Fibroblast of skin of abdomen (primary cell): ENCODE results near the gene PITPNM1.
"Not testable (repeated sequence)": the region's sequence is repeated elsewhere in the genome, so short reads cannot be mapped to it uniquely, and the experiment has no call there.

Experiments
- DNase-seq: peaks from one replicate; pipeline ENCODE4 v3.0.0-alpha.2; 2013

The PITPNM1 gene

DNA sequence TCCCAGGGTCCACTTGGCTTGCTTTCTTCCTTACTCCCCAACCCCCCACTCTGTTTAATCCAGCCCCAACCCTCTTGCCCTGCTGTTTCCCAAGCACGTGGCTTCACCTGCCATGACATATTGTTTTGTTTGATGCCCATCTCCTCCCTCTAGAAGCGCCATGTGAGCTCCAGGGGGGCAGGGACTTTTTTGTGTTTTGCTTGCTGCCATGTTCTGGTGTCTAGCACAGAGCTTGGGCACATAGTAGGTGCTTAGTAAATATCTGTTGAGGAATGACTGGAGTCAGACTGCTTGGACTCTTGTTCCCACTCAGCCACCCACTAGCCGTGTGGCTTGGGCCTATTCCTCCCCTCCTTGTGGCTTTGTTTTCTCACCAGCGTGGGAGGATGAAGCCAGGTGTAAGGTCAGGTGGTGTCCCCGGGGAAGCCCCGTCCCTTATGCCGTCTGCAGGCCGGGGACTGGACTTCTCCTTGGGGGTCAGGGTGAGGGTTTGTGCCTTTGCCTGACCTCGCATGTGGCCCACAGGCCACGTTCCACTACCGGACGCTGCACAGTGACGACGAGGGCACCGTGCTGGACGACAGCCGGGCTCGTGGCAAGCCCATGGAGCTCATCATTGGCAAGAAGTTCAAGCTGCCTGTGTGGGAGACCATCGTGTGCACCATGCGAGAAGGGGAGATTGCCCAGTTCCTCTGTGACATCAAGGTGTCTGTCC lies 18.5 kb downstream of the PITPNM1 start:
- DNase-seq = no peak

DNA sequence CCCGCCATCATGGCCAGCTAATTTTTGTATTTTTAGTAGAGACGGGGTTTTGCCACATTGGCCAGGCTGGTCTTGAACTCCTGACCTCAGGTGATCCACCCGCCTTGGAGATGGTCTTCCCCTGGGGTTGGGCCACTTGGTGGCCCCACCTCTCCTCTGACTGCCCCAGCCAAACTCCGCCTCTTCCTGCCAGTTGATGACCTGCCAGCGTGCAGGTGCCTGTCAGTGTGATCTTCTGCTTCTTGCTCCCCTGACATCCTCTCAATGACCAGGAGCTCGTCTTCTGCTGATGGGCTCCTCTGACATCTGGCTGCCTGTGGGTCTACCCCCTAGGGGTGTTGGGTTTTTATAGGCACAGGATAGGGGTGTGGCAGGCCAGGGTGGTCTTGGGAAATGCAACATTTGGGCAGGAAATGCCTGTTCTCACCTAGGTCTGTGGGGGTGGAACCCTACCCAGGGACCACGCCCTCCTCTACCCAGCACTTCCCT lies 19.2 kb downstream of the PITPNM1 start:
- DNase-seq = not testable (repeated sequence)

DNA sequence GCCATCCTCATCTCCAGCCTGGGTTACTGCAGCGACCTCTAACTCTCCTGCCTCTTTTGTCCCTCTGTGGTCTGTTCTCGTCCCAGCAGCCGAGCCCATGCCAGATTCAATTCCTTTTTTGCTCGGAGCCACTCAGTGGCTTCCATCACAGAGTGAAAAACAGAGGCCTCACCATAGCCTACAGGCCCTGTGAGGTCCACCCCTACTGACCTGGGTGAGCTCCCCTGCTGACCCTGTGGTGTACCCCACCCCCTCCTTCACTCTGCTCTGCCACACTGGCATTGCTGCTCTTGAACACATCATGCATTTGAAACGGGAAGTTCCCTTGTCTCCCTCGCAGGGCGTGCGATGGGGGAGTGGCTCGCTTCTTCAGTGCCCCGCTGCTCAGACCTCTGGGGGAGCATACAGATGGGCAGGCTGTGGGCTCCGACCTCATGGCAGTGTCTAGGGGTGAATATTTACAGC lies 20.3 kb downstream of the PITPNM1 start:
- DNase-seq = no peak

DNA sequence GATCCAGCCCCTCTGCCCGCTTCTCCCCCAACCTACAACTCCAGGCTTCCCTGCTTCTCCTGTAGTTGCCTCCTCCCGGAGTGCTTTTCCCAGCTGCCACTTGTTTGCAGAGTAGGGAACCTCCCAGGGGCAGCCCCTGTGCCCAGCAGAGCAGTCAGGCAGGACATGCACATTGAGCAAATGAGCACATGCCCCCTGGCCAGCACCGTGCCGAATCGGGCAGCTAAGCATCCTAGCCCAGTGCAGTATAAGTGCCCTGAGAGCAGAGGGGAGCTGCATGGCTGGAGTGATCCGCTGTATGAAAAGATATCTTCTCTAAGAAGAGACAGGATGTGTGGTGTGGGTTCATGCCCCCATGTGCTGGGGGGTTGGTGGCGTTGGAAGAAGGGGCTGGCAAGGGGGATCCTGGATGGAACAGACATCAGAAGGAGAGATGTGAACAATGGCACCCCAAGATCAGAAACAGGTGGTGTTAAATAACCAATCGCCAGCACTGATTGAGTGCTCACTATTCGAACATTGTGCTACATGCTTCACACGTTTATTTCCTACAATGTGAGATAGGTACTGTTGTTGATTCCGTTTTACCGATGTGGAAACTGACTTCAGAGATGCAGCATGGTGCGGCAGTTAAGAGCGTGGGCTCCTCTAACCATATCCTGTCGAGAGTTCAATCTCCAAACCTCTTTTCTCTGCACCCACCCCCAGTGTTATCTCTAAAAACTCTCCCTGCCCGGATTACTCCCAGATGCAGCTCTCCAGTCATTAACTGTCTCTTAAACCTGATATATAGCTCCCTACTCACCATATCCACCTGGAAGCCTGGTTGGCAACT lies 21.1 kb downstream of the PITPNM1 start:
- DNase-seq = no peak

DNA sequence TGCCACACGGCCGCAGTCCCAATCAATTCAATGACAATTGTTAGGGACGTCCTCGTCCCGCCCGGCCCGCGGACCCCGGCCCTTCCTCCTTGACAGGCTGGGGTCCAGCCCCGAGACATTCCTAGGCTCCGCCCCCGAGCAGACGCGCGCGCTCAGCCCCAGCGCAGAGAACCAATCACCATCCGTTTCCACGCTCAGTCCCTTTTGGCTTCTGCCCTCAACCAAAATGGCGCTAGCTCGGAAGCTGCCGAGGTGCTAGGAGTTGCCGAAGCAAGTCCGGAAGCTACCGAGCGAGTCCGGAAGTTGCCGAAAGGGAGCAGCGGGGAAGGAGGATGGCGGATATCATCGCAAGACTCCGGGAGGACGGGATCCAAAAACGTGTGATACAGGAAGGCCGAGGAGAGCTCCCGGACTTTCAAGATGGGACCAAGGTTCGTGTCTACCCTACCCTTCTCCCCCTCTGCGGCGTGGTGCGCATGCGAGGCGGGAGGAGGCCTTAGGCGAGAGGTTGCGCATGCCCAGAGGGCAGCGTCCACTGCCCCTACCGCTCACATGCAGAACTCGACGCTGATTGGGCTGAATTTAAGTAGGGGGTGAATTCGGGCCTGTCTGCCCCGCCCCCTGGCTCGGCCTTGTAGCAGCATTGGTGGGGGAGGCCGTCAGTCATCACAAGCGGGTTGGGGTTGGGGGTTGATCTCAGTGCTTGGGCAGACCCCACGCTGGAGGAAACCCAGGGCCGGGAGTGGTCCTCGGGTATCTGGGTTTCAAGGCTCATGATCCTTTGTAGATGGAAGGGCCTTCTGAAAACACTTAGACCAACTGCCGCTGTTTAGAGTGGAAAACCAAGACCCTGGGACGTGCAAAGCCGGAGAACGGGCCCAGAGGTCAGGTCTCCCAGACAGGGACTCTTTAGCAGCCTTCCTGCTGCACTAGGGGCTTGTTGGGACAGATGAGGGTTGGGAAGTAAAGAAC lies 22.1 kb downstream of the PITPNM1 start, which contains the start of gene AIP:
Gene AIP, plus strand, starts transcription at position 200 of the 972 bp plus-strand sequence. Its CDS starts 133 bp downstream, at position 333.
- DNase-seq = peak; percentile 98

DNA sequence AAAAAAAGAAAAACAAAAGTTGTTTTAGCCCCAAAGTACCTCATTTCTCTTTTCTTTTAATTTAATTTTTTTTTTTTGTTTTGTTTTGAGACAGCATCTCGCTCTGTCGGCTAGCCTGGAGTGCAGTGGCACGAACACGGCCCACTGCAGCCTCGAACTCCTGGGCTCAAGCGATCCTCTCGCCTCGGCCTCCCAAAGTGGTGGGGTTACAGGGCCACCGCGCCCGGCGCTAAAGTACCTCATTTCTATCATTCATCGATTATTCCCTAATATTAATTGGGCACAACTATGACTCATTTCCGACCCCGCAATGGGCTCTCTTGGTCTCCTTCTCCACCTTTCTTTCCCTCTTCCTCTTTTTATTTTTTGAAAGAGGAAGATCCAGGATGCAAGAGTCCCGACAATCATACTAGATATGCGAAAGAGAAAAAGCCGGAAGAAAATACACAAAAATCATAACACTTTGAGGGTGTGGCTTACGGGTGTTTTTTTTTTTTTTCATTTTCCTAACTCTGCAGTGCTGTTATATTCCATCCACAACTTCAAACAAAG lies 22.8 kb downstream of the PITPNM1 start:
- no peak for DNase-seq

DNA sequence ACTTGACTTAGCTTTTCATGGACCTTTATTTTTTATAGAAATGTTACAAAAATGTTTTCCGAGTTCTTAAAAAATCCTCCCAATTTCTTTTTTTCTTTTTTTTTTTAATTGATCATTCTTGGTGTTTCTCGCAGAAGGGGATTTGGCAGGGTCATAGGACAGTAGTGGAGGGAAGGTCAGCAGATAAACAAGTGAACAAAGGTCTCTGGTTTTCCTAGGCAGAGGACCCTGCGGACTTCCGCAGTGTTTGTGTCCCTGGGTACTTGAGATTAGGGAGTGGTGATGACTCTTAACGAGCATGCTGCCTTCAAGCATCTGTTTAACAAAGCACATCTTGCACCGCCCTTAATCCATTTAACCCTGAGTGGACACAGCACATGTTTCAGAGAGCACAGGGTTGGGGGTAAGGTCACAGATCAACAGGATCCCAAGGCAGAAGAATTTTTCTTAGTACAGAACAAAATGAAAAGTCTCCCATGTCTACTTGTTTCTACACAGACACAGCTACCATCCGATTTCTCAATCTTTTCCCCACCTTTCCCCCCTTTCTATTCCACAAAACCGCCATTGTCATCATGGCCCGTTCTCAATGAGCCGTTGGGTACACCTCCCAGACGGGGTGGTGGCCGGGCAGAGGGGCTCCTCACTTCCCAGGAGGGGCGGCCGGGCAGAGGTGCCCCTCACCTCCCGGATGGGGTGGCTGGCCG lies 27.7 kb downstream of the PITPNM1 start:
- not testable (repeated sequence) for DNase-seq

DNA sequence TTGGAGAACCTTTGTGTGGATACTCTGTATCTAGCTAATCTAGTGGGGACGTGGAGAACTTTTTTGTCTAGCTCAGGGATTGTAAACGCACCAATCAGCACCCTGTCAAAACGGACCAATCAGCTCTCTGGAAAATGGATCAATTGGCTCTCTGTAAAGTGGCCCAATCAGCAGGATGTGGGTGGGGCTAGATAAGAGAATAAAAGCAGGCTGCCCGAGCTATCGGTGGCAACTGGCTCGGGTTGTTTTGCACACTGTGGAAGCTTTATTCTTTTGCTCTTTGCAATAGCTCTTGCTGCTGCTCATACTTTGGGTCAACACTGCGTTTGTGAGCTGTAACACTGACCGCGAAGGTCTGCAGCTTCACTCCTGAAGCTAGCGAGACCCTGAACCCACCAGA lies 28.5 kb downstream of the PITPNM1 start:
- not testable (repeated sequence) for DNase-seq

DNA sequence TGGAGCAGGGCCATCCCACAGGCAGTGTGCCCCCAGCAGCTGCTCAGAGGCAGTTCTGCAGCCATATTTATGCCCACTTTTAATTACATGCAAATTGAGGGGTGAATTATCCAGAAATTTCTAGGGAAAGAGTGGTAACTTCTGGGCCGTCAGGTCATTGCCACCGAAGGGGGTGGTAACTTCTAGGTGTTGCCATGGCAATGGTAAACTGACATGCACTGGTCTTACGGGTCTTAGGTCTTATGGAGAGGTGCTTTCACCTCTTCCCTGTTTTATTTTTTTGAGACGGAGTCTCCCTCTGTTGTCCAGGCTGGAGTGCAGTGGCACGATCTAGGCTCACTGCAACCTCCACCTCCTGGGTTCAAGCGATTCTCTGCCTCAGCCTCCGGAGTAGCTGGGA lies 32.3 kb downstream of the PITPNM1 start:
- no peak for DNase-seq

DNA sequence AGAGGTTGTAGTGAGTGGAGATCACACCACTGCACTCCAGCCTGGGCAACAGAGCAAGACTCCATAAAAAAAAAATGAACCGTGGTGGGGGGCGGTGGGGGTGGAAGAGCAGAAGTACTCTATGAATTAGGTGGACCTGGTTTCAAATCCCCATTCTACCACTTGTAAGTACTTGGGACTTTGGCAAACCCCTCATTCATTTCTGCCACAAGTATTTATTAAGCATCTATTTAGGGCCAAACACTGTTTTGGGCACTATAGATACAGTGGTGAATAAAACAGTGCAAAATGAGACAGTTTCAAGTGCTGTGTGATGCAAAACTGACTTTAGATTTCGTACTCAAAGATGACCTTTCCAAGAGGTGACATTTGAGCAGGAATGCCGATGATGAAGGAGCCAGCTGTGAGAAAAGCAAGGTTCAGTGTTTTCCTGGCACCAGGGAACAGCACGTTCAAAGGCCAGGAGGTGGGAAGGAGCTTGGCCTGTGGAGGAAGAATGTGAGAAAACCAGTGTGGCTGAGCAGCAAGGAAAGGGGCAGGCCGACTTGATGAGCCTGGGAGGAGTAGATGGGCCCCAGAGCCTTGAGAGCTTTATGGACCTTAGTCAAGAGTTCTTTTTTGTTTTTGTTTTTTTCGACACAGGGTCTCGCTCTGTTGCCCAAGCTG lies 34.7 kb downstream of the PITPNM1 start:
- no peak for DNase-seq

DNA sequence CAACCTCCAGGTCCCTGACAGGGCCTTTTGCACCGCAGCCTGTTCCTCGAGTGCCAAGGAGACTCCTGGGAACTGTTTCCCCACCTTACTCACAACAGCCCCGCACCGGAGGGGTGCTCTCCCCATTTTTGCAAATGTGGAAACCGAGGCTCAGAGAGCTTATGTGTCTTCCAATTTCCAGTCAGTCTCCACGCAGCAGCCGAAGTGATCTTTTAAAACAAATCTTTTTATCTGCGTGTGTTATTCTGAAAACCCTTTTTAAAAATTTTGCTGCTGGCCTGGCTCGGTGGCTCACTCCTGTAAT lies 35.7 kb downstream of the PITPNM1 start:
- DNase-seq = no peak

DNA sequence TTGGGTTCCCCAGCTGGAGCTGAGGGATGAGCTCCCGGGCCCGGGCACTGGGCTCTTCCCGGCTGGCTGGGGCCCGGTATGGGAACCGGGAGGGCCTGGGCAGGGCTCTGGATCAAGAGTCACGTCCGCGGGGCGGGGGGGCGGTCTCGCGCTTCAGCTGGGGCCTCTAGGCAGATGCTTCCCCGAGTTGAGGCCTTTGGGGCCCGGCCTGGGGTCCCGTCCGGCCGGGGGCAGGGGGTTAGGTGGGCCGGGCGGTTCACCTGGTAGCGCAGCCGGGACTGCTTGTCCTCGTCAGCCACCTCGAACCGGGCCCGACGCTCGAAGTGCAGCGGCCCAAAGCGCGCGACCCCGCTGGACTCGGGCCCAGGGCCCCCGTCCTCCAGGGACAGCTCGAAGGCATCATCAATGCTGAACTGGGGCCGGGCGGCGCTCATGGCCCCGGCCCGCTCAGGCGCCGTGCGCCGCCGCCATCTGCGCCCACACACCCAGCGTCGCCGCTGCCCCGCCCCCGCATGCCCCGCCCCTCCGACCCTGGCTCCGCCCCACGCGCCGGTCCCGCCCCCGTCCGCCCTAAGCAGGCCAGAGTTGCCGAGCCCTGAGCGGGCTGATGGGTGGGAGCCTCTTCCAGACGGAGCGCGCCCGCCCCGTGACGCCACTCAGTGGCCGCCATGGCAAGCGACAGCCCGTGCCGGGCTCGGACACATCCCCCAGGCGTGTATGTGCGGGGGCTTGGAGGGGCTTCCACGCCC lies 36.2 kb downstream of the PITPNM1 start, which contains the start of gene TMEM134:
Gene TMEM134, minus strand, starts transcription at position 493 of the 749 bp plus-strand sequence. Its CDS starts 59 bp downstream, at position 434.
- DNase-seq = peak; percentile 93

DNA sequence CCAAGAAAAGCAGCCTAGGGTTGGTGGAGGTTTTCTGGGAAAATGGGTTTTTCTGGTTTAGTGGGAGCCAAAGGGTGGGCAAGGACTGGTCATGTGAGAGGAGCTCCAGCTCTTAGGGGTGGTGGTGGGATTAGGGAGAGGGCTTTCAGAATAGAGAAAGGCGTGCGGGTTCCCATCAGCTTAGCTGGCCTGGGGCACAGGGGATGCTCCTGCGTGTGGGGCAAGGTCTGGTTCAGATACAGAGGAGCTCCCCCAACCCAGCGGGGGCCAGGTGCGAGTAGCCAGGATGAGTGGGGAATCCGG lies 36.8 kb downstream of the PITPNM1 start:
- DNase-seq = no peak

DNA sequence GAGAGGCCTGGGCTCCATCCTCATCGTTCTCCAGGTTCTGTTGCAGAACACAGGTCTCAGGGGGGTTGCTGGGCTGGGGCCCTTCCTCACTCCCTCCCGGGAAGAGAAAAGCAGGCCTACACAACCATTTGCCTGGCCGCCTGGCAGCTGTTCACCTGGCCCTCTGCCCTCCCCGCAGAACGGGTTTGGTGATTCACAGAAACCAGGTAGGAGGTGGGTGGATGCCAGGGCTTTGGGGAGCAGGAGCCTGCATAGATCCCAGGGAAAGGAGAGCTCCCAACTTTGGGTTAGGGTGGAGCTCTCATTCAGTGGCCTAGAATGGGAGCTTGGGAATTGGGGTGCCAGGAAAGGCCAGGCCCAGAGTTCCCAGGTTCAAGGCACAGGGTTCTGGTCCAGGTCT lies 37.1 kb downstream of the PITPNM1 start:
- DNase-seq = no peak

DNA sequence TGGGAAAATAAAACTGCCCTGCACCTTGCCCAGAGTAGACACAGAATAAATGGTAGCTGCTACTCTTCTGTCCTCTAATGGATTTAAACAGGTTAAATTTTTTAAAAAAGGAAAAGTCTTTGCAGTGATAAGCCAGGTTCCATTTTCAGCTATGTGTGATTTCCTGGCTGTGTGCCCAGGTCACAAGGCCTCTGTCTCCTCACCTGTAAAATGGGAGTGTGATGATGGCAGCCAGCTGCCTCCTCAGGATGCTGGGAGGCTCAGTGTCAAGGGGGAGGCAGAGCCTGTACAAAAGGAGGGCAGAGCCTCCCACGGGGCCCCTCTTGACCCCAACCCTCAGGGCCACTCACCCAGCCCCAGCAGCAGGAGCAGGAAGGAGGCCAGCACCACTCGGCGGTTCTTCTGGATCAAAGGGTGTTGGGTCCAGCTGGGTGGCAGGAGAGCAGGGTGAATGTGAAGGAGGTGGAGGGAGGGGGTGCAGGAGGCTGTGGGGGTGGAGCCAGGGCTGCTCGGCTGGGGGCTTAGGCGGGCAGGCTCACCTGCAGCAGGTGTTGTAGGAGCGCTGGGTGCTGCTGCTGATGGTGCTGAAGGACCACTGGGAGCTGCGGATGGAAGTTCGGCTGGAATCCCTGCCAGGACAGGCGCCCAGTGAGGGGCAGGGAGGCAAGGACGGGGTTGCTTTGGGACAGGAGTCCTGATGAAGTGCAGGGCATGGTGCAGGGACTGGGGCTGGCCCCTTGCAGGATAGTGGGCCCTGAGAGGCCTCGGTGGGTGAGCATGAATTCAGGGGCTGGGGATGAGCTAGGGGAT lies 38.0 kb downstream of the PITPNM1 start:
- DNase-seq = no peak

DNA sequence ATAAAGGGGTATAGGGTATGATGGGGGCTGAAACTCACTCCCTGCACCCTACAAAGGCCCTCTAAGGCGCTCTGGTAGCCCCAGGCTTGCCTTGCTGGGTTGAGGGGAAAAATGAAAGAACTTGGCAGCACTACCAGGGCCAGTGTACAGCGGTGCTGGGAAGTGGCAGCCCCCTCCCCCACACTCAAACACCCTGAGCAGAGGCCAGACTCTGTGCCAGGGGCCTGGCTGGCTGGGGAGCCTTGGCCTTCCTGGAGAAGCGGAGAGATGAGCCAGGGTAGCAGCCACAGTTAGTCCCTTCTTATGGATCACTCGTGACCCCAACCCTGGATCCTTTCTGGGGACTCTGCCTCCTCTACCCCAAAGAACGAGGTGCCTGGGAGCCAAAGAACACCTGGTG lies 38.8 kb downstream of the PITPNM1 start:
- no peak for DNase-seq

DNA sequence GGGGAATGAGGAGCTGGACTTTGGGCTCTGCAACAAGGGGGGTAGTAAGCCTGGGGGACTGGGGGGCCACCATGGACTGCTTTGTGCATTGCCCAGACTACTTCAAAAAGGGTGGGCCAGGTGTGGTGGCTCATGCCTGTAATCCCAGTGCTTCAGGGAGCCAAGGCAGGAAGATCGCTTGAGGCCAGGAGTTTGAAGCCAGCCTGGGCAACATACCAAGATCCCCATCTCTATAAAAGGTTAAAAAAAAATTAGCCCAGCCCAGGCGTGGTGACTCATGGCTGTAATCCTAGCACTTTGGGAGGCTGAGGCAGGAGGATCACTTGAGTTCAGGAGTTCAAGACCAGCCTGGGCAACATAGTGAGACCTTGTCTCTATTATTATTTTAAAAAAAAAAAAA lies 39.6 kb downstream of the PITPNM1 start:
- DNase-seq = peak; percentile 16

DNA sequence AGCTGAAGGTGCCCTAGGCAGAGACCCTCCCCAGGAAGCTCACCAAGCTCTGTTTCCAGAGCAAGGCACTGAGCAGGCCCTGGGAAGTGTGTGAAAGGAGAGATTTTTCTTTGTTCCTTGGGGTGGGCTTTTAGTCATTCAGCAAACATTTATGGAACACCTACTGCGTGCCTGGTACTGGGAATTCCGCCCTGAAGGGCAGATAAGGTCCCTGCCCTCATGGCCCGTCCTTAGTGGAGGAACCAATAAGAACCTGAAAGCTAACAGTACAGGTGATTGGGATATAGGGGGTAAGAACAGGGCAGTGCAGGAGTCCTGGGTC lies 40.0 kb downstream of the PITPNM1 start:
- DNase-seq = no peak

DNA sequence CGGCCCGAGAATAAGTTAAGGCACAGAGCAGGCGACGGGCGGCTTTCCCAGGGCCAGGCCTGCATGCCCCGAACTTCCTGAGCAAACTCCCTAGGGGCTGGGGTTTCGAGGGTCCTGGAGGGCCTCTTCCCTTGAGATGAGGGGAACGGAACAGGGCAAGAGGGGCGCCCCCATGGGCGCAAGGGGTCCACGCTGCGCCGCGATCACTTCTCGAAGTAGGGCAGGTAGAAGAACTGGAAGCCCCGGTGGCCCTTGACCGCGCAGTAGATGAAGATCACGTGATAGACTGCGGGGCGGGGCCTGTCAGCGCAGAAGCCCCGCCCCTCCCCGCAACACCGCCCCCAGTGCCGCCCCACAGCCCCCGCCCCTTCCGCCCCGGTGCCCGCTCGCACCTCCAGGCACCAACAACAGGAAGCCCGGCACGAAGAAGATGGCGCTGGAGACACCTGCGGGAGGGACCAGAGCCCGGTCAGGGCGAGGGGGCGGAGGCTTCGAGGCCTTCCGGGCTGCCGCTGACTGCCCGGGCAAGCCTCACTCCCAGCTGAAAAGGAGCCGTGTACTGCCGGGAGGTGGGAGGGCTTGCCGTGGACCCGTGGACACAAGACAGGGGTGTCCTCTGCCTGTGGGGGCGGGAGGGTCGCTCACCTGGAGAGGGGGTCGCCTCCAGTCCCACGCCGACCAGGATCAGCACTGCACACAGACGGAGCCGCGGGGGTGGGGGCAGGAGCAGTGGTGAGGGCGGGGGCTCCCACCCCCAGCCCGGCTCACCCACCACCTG lies 40.6 kb downstream of the PITPNM1 start:
- peak; percentile 69 for DNase-seq
